HG03045 (cell line): ENCODE results near the gene PTPRT.

Experiments used
- ATAC-seq: cut with Tn5 transposase; IDR thresholded peaks from one replicate; pipeline ENCODE4 v1.9.1; 2021; ENCODE audit warnings: mild to moderate bottlenecking, moderate library complexity; ENCODE audit not compliant: unreplicated experiment

The PTPRT gene

GRCh38 chr20:42576167-42576566 is 613.5 kb downstream of the PTPRT start:
- no peak for ATAC-seq

- no peak for ATAC-seq
Observed at GRCh38 chr20:42572320-42573016, 617.2 kb downstream of the PTPRT start.

GRCh38 chr20:42567409-42567808 is 622.3 kb downstream of the PTPRT start:
- no peak for ATAC-seq

- ATAC-seq = no peak
Observed at GRCh38 chr20:42565235-42565995, 624.3 kb downstream of the PTPRT start.

- no peak for ATAC-seq
Observed at GRCh38 chr20:42559665-42560064, 630.0 kb downstream of the PTPRT start.

GRCh38 chr20:42556575-42556974 is 633.1 kb downstream of the PTPRT start:
- no peak for ATAC-seq

GRCh38 chr20:42553374-42553773 is 636.3 kb downstream of the PTPRT start:
- ATAC-seq = no peak

- ATAC-seq = no peak
Observed at GRCh38 chr20:42549496-42549895, 640.2 kb downstream of the PTPRT start.

GRCh38 chr20:42544926-42545325 is 644.8 kb downstream of the PTPRT start:
- no peak for ATAC-seq

GRCh38 chr20:42532831-42533230 is 656.9 kb downstream of the PTPRT start:
- ATAC-seq = no peak

- ATAC-seq = no peak
Observed at GRCh38 chr20:42531508-42531961, 658.2 kb downstream of the PTPRT start.

- ATAC-seq = no peak
Observed at GRCh38 chr20:42530855-42531448, 658.8 kb downstream of the PTPRT start.

GRCh38 chr20:42530191-42530590 is 659.5 kb downstream of the PTPRT start:
- ATAC-seq = no peak

- ATAC-seq = no peak
Observed at GRCh38 chr20:42524058-42524457, 665.6 kb downstream of the PTPRT start.

GRCh38 chr20:42516692-42517091 is 673.0 kb downstream of the PTPRT start:
- no peak for ATAC-seq

- no peak for ATAC-seq
Observed at GRCh38 chr20:42510686-42511085, 679.0 kb downstream of the PTPRT start.

- ATAC-seq = no peak
Observed at GRCh38 chr20:42507874-42508273, 681.8 kb downstream of the PTPRT start.

- ATAC-seq = no peak
Observed at GRCh38 chr20:42506397-42506796, 683.3 kb downstream of the PTPRT start.

GRCh38 chr20:42502591-42502990 is 687.1 kb downstream of the PTPRT start:
- ATAC-seq = no peak

- ATAC-seq = no peak
Observed at GRCh38 chr20:42496595-42496994, 693.1 kb downstream of the PTPRT start.

GRCh38 chr20:42494290-42494689 is 695.4 kb downstream of the PTPRT start:
- no peak for ATAC-seq

GRCh38 chr20:42493001-42493400 is 696.7 kb downstream of the PTPRT start:
- no peak for ATAC-seq
